T1000 (cell line): ENCODE measurements around the gene HID1.

Experiments used
- DNase-seq: peaks from one replicate; lab custom pipeline; 2025; ENCODE audit warnings: mixed read lengths; lab: John Stamatoyannopoulos, UW

HID1 gene

GRCh38 chr17:74947041-74947754, 25.4 kb downstream of the HID1 start:
- DNase-seq = no peak

GRCh38 chr17:74946641-74947040, 25.9 kb downstream of the HID1 start:
- DNase-seq = no peak

GRCh38 chr17:74945543-74945942, 27.0 kb downstream of the HID1 start:
- DNase-seq = no peak

- DNase-seq = no peak
Observed at GRCh38 chr17:74943808-74944522, 28.6 kb downstream of the HID1 start.

- no peak for DNase-seq
Observed at GRCh38 chr17:74941128-74941725, 31.3 kb downstream of the HID1 start.

GRCh38 chr17:74939534-74939933, 33.0 kb downstream of the HID1 start:
- DNase-seq = no peak

- DNase-seq = no peak
Observed at GRCh38 chr17:74938194-74938950, 34.2 kb downstream of the HID1 start.

GRCh38 chr17:74937064-74938051, 35.2 kb downstream of the HID1 start:
- DNase-seq = no peak

GRCh38 chr17:74936470-74936799, 36.1 kb downstream of the HID1 start:
- DNase-seq = no peak

GRCh38 chr17:74935585-74936469, 36.7 kb downstream of the HID1 start, which contains the start of gene OTOP3:
Gene OTOP3, plus strand, starts transcription at chr17:74935898. Its CDS starts 24 bp downstream, at chr17:74935922.
- no peak for DNase-seq

GRCh38 chr17:74935048-74935447, 37.5 kb downstream of the HID1 start:
- no peak for DNase-seq

GRCh38 chr17:74930535-74931036, 42.0 kb downstream of the HID1 start:
- DNase-seq = no peak

- DNase-seq = no peak
Observed at GRCh38 chr17:74928786-74929185, 43.8 kb downstream of the HID1 start.

GRCh38 chr17:74925242-74925641, 47.3 kb downstream of the HID1 start:
- no peak for DNase-seq

GRCh38 chr17:74924250-74924948, 48.2 kb downstream of the HID1 start, which contains the start of gene OTOP2:
Gene OTOP2, plus strand, starts transcription at chr17:74924273. Its CDS starts 360 bp downstream, at chr17:74924633.
- DNase-seq = no peak

- no peak for DNase-seq
Observed at GRCh38 chr17:74923538-74924249, 48.9 kb downstream of the HID1 start.

- no peak for DNase-seq
Observed at GRCh38 chr17:74922694-74923537, 49.6 kb downstream of the HID1 start, which contains the start of gene USH1G. Gene USH1G, minus strand, starts transcription at chr17:74923255. Its CDS starts 182 bp downstream, at chr17:74923073.
